Measurements from ENCODE around the gene POLR3E. TPM values are rescaled to one million over a fixed set of nuclear protein-coding genes. Genes with fewer than 3 reads are reported as not detected.

POLR3E gene
- total RNA-seq, 1 experiment from 2014 or later = 103 TPM

- peaks cover 27 to 29% of the 10 kb centered on the region in 2 experiments for H3K9me3 Mint-ChIP-seq
- H2BK12ac ChIP-seq (ENCODE audit: insufficient read length, low read depth, low read length) = no peak overlapping the region
These were observed 39.8 kb downstream of the POLR3E start for GRCh38 chr16:22337045-22337444.

More at GRCh38 chr16:22337045-22337444, 39.8 kb downstream of the POLR3E start:
- Histone ChIP-seq H3K4ac (ENCODE audit: low read depth, low read length) (no peak overlapping the region), H3K4me1 (ENCODE audit: insufficient read depth, low read length) (no peaks in the 10 kb centered on the region), H4K20me1 (ENCODE audit: control insufficient read depth, insufficient read depth, insufficient read length) (no peaks in the 10 kb centered on the region), H2BK15ac (ENCODE audit: low read depth, low read length) (no peak overlapping the region), H4K5ac (ENCODE audit: insufficient read length, low read depth, low read length) (no peak overlapping the region), H2BK20ac (ENCODE audit: low read depth, low read length, poor library complexity, severe bottlenecking) (no peak overlapping the region), H2AFZ (ENCODE audit: low read length) (no peak overlapping the region), H4K91ac (ENCODE audit: insufficient read length, low read depth, low read length) (no peak overlapping the region), H2BK5ac (ENCODE audit: insufficient read length, low read length) (no peak overlapping the region), H3K27me3 (ENCODE audit: insufficient read depth, low read length) (no peaks in the 10 kb centered on the region), H3K4me2 (ENCODE audit: insufficient read depth, insufficient read length, low read length) (no peak overlapping the region), H3K27ac (ENCODE audit: insufficient read length, low read depth, low read length) (no peak overlapping the region), H3K9ac (ENCODE audit: extremely low read depth, insufficient read length, low read length) (no peak overlapping the region), H3K23me2 (ENCODE audit: insufficient read length, low read depth, low read length, poor library complexity, severe bottlenecking) (no peaks in the 10 kb centered on the region), H4K8ac (replicated peaks; ENCODE audit: insufficient read length, low read depth, low read length) (no peak overlapping the region), H3K23ac (ENCODE audit: insufficient read length, low read depth, low read length) (no peak overlapping the region), H3K14ac (ENCODE audit: insufficient read depth, low read length) (no peak overlapping the region), H3K79me2 (ENCODE audit: insufficient read depth, low read length) (no peaks in the 10 kb centered on the region), H2BK120ac (ENCODE audit: low read depth, low read length, poor library complexity, severe bottlenecking) (no peak overlapping the region), H3K9me3 (ENCODE audit: control insufficient read depth, low read depth, low read length) (no peaks in the 10 kb centered on the region), H3K18ac (ENCODE audit: insufficient read length, low read depth, low read length) (no peak overlapping the region), H3K56ac (ENCODE audit: insufficient read length, low read depth, low read length) (no peak overlapping the region), H3T11ph (ENCODE audit: low read length) (no peak overlapping the region), H3K79me1 (ENCODE audit: insufficient read depth, low read depth, low read length, poor library complexity, severe bottlenecking) (no peaks in the 10 kb centered on the region), H2AK5ac (ENCODE audit: insufficient read length, low read length) (no peak overlapping the region)
- no peaks in the 10 kb centered on the region for H3K27me3 Mint-ChIP-seq (ENCODE audit: low read depth)
- H3K36me3 Mint-ChIP-seq (ENCODE audit: insufficient read depth in 1 of 3, low read depth in 3 of 3) = peaks cover 48 to 76% (median 65%) of the 10 kb centered on the region in 3 experiments
- H3K4me1 Mint-ChIP-seq = no peaks in the 10 kb centered on the region
- H3K27ac Mint-ChIP-seq = no peak overlapping the region
- DNase-seq = no peak
- TF ChIP-seq CTCF (conservative IDR thresholded peaks at IDR 0.05) = no peak
- no peak overlapping the region for H3K4me3 Mint-ChIP-seq
